Measurements from ENCODE around the gene ZCCHC14. TPM values are rescaled to one million over a fixed set of nuclear protein-coding genes. Genes with fewer than 3 reads are reported as not detected.

Gene ZCCHC14
- total RNA-seq, 2 donors from 2014 or later = 33.0 to 45.6 TPM

DNA sequence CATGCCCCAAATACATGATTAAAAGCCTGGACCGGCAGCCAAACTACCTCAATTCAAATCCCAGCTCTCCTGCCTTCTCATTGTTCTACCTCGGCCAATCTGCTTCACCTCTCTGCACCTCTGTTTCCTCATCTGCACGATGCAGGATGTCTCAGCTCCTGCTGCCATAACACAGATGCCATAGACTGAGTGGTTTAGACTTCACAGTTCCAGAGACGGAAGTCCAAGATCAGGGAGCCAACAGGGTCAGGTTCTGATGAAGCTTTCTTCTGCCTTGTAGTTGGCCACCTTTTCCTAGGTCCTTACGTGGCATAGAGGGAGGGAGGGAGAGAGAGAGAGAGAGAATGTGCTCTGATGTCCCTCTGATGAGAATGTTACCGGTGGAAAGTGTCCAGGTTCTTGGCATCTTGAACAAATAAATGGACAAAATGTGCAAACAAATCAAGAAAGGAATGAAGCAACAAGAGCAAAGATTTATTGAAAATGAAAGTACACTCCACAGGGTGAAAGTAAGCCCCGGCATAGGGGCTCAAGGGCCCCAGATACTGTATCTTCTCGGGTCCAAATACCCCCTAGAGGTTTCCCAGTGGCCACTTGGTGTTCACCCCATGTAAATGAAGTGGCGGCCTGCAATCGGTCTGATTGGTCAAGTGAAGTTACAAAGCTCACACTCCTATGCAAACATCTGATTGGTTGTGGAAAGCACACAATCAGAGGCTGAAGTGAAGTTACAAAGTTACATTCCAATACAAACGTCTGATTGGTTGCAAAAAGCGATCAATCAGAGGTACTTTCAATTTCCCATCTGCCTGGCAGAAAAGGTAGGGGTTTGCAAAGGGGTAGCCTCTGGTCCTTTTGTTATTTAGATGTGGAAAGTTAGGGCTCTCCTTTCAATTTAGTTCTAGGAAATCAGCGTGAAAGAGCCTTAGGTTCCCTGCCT is 43.3 kb upstream of the ZCCHC14 start:
- TF ChIP-seq, protein P1, sequence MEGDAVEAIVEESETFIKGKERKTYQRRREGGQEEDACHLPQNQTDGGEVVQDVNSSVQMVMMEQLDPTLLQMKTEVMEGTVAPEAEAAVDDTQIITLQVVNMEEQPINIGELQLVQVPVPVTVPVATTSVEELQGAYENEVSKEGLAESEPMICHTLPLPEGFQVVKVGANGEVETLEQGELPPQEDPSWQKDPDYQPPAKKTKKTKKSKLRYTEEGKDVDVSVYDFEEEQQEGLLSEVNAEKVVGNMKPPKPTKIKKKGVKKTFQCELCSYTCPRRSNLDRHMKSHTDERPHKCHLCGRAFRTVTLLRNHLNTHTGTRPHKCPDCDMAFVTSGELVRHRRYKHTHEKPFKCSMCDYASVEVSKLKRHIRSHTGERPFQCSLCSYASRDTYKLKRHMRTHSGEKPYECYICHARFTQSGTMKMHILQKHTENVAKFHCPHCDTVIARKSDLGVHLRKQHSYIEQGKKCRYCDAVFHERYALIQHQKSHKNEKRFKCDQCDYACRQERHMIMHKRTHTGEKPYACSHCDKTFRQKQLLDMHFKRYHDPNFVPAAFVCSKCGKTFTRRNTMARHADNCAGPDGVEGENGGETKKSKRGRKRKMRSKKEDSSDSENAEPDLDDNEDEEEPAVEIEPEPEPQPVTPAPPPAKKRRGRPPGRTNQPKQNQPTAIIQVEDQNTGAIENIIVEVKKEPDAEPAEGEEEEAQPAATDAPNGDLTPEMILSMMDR (IDR thresholded peaks at IDR 0.05) = no peak
- ATAC-seq (ENCODE audit: insufficient number of reproducible peaks, low FRiP score, low read depth) (no peak), DNase-seq (ENCODE audit: low spot score) (no peak)
- no peaks in the 10 kb centered on the region for H3K27me3 ChIP-seq (replicated peaks; ENCODE audit: insufficient read depth)
- no peak overlapping the region for H3K27ac ChIP-seq
- H3K4me3 ChIP-seq = no peak overlapping the region
- H3K36me3 ChIP-seq = no peaks in the 10 kb centered on the region
- peaks cover 10 to 35% of the 10 kb centered on the region in 2 donors for H3K4me1 ChIP-seq (ENCODE audit: control insufficient read depth in 1 of 2, low read depth in 2 of 2)
- peaks cover 8% of the 10 kb centered on the region for H3K9me3 ChIP-seq

DNA sequence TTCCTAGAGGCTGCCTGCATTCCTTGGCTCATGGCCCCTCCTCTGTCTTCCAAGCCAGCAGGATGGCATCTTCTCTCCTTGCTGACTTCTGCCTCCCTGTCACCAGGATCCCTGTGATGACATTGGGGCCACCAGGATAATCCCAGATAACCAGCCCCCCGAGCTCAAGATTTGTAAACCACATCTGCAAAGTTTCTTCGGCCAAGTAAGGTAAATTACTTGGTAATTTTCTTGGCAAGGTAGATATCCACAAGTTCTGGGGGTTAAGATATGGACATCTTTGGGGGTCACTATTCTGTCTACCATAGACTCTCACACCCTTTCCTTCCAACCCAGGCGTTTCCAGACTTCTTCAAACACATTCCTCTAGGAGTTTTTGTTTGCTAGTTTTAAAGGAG is 42.6 kb upstream of the ZCCHC14 start:
- ATAC-seq (ENCODE audit: insufficient number of reproducible peaks, low FRiP score, low read depth) (no peak), DNase-seq (ENCODE audit: low spot score) (no peak)
- no peaks in the 10 kb centered on the region for H3K36me3 ChIP-seq
- no peaks in the 10 kb centered on the region for H3K27me3 ChIP-seq (replicated peaks; ENCODE audit: insufficient read depth)
- H3K9me3 ChIP-seq = peaks cover 8% of the 10 kb centered on the region
- TF ChIP-seq, protein P1 (IDR thresholded peaks at IDR 0.05) = no peak
- peaks cover 10 to 29% of the 10 kb centered on the region in 2 donors for H3K4me1 ChIP-seq (ENCODE audit: control insufficient read depth in 1 of 2, low read depth in 2 of 2)
- no peak overlapping the region for H3K4me3 ChIP-seq
- H3K27ac ChIP-seq = no peak overlapping the region

DNA sequence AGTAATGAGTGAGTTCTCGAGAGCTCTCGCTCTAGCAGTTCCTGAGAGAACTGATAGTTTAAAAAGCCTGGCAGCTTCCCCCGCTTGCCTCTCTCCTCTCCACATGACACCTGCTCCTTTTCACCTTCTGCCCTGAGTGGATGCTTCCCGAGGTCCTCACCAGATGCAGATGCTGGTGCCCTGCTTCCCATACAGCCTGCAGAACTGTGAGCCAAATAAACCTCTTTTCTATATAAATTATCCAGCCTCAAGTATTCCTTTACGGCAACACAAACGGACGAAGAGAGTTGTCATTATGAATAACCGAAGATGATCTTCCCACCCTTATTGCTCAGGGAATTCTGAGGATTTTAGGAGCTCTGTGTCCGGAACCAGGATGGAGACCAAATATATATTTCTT is 41.9 kb upstream of the ZCCHC14 start:
- H3K27ac ChIP-seq = no peak overlapping the region
- ATAC-seq (ENCODE audit: insufficient number of reproducible peaks, low FRiP score, low read depth) = no peak
- H3K27me3 ChIP-seq (replicated peaks; ENCODE audit: insufficient read depth) = no peaks in the 10 kb centered on the region
- peaks cover 8% of the 10 kb centered on the region for H3K9me3 ChIP-seq
- no peak overlapping the region for H3K4me3 ChIP-seq
- H3K4me1 ChIP-seq (ENCODE audit: control insufficient read depth in 1 of 2, low read depth in 2 of 2) = peaks cover 5 to 22% of the 10 kb centered on the region in 2 donors
- TF ChIP-seq, protein P1 (IDR thresholded peaks at IDR 0.05) = no peak
- no peak for DNase-seq (ENCODE audit: low spot score)
- H3K36me3 ChIP-seq = no peaks in the 10 kb centered on the region

- H3K36me3 ChIP-seq = no peaks in the 10 kb centered on the region
- peaks cover 11% of the 10 kb centered on the region for H3K9me3 ChIP-seq
- ATAC-seq (ENCODE audit: insufficient number of reproducible peaks, low FRiP score, low read depth) = no peak
- H3K27ac ChIP-seq = no peak overlapping the region
- no peak overlapping the region for H3K4me3 ChIP-seq
- no peak for DNase-seq (ENCODE audit: low spot score)
- peaks cover 5 to 16% of the 10 kb centered on the region in 2 donors for H3K4me1 ChIP-seq (ENCODE audit: control insufficient read depth in 1 of 2, low read depth in 2 of 2)
- TF ChIP-seq, protein P1 (IDR thresholded peaks at IDR 0.05) = no peak
- H3K27me3 ChIP-seq (replicated peaks; ENCODE audit: insufficient read depth) = no peaks in the 10 kb centered on the region
Observed at GRCh38 chr16:87534030-87534653, 41.3 kb upstream of the ZCCHC14 start.

DNA sequence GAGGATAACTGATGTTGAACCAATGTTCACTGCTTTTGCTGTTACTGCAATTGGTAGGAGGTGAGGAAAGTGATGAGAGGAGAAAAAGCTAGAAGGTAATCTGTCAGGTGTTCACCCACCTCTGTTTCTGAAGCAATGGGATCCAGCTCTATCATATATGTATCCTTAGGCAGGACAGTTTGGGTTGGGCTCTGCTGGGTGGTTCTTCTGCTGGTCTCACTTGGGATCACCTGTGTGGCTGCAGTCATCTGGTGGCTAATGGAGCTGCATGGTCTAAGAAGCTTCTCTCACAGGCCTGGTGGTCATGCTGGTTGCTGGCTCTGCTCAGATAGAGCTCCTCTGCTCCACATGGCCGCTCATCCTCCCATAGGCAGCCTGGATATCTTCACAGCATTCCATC is 40.2 kb upstream of the ZCCHC14 start:
- peaks cover 2 to 7% of the 10 kb centered on the region in 2 donors for H3K4me1 ChIP-seq (ENCODE audit: control insufficient read depth in 1 of 2, low read depth in 2 of 2)
- no peaks in the 10 kb centered on the region for H3K36me3 ChIP-seq
- TF ChIP-seq, protein P1 (IDR thresholded peaks at IDR 0.05) = no peak
- DNase-seq (ENCODE audit: low spot score) (no peak), ATAC-seq (ENCODE audit: insufficient number of reproducible peaks, low FRiP score, low read depth) (no peak)
- peaks cover 11% of the 10 kb centered on the region for H3K9me3 ChIP-seq
- no peak overlapping the region for H3K27ac ChIP-seq
- no peak overlapping the region for H3K4me3 ChIP-seq
- H3K27me3 ChIP-seq (replicated peaks; ENCODE audit: insufficient read depth) = no peaks in the 10 kb centered on the region
